Thoracic aorta (tissue), 2 donors: ENCODE data around the gene TMEM176A. TPM values are rescaled to one million over a fixed set of nuclear protein-coding genes. Genes with fewer than 3 reads are reported as not detected.

Source experiments
- ATAC-seq: fragments of 150-250 bp; one replicate; pipeline ENCODE4 v1.8.0; 2017; ENCODE audit warnings: low read depth; ENCODE audit not compliant: insufficient number of reproducible peaks, low FRiP score
- DNase-seq: peaks from one replicate; pipeline ENCODE4 v3.0.0-alpha.2; 2020; ENCODE audit warnings: low spot score
- H3K27ac ChIP-seq, 2 donors: fragments of 200-600 bp; sonication (generic); 1 replicate in 1 of 2; 2 replicates in 1 of 2; pipeline ENCODE4 v1.5.1; 2016; ENCODE audit warnings: mild to moderate bottlenecking in 2 of 2, moderate library complexity in 2 of 2
- H3K27me3 ChIP-seq: fragments of 200-600 bp; sonication (generic); replicated peaks from 2 replicates; pipeline ENCODE4 v1.6.0; 2016; ENCODE audit warnings: mild to moderate bottlenecking; ENCODE audit not compliant: insufficient read depth
- H3K36me3 ChIP-seq: fragments of 200-600 bp; sonication (generic); one replicate; pipeline ENCODE4 v1.5.1; 2016
- H3K4me1 ChIP-seq, 2 donors: fragments of 200-600 bp; sonication (generic); 1 replicate in 1 of 2; 2 replicates in 1 of 2; pipeline versions ENCODE4 v1.5.1 to v1.6.0; 2016; ENCODE audit warnings: low read depth in 2 of 2, mild to moderate bottlenecking in 1 of 2; ENCODE audit not compliant: control insufficient read depth in 1 of 2
- H3K4me3 ChIP-seq: fragments of 200-600 bp; sonication (generic); 2 replicates; pipeline ENCODE4 v1.5.1; 2016; ENCODE audit warnings: mild to moderate bottlenecking
- H3K9me3 ChIP-seq: fragments of 200-600 bp; sonication (generic); 2 replicates; pipeline ENCODE4 v1.5.1; 2016
- total RNA-seq, 2 donors: library from RNA; depleted of rRNA; stranded (reverse); fragments of >200 nt; gene quantifications; one replicate each; pipeline versions ENCODE4 v1.1.0 to v1.2.3, GENCODE V29; 2016
- TF ChIP-seq, protein P1 (sequence below): fragments of 200-600 bp; sonication (generic); IDR thresholded peaks from one replicate; pipeline ENCODE4 v1.5.1; 2019; ENCODE audit warnings: antibody characterized with exemption

The TMEM176A gene
- total RNA-seq, 2 donors from 2014 or later: 9.1 to 23.4 TPM

DNA sequence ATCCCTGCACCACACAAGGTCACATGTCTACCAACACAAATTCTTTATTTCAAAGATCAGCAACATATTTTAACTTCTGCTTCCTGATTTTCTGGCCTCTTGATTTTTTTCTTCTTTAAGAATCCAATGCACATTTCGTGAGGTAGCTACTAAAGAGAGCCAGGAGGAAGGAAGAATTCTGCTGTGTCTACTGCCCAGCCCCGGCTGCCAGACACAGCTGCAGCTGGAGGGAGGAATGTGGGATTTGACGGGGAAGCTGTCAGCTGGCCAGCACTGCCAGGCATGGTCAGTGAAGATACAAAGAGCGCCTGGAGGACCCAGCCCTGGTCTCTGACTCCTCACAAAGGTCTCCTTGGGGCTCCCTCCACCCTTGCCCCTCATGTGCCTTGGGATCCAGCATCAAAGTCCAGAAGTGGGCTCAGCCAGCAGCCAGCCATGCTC lies 44.9 kb downstream of the TMEM176A start:
- TF ChIP-seq, protein P1, sequence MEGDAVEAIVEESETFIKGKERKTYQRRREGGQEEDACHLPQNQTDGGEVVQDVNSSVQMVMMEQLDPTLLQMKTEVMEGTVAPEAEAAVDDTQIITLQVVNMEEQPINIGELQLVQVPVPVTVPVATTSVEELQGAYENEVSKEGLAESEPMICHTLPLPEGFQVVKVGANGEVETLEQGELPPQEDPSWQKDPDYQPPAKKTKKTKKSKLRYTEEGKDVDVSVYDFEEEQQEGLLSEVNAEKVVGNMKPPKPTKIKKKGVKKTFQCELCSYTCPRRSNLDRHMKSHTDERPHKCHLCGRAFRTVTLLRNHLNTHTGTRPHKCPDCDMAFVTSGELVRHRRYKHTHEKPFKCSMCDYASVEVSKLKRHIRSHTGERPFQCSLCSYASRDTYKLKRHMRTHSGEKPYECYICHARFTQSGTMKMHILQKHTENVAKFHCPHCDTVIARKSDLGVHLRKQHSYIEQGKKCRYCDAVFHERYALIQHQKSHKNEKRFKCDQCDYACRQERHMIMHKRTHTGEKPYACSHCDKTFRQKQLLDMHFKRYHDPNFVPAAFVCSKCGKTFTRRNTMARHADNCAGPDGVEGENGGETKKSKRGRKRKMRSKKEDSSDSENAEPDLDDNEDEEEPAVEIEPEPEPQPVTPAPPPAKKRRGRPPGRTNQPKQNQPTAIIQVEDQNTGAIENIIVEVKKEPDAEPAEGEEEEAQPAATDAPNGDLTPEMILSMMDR: no peak
- H3K36me3 ChIP-seq: no peaks in the 10 kb centered on the region
- no peak overlapping the region for H3K4me3 ChIP-seq
- no peak overlapping the region for H3K27ac ChIP-seq
- H3K4me1 ChIP-seq: no peaks in the 10 kb centered on the region
- no peaks in the 10 kb centered on the region for H3K27me3 ChIP-seq
- H3K9me3 ChIP-seq: no peaks in the 10 kb centered on the region
- DNase-seq: no peak
- ATAC-seq: no peak

DNA sequence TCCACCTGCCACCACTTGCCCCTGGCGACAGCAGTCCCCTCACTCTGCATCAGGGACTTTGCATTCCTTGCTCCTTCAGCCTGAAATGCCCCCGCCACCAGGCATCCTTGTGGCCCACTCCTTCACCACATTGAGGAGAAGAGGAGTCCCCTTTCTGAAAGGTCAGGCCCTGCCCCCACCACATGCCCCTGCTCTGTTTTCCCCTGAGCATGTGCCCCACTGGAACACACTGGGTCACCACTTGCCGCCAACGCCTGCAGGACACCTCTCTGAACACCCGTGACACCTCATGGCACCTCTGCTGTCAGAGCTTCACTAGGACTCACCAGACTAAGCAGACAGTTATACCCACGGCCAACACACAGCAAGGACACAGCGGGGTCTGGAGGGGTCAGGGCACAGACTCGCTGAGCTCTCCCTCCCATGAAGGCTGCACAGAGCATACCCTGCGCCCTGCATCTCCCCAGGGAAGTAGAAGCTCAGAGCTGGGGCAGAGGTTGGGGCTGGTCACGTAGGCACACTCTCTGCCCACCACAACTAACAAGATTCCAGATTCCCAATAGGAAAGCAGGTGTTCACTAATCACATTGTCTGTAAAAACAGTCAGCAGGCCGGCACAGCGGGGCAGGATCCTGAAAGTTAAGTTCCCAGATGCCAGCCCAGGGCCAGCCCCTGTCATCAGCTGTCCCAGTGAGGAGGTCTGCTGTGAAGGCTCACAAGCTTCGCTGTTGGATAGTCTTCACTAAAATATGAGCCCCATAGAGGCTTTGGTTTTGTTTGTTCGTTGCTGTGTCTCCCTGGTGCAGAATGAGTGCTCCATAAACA lies 45.9 kb downstream of the TMEM176A start:
- H3K9me3 ChIP-seq: no peaks in the 10 kb centered on the region
- H3K27ac ChIP-seq: no peak overlapping the region
- H3K4me3 ChIP-seq: no peak overlapping the region
- no peaks in the 10 kb centered on the region for H3K36me3 ChIP-seq
- H3K4me1 ChIP-seq: no peaks in the 10 kb centered on the region
- DNase-seq (no peak), ATAC-seq (no peak)
- TF ChIP-seq, protein P1: no peak
- no peaks in the 10 kb centered on the region for H3K27me3 ChIP-seq

DNA sequence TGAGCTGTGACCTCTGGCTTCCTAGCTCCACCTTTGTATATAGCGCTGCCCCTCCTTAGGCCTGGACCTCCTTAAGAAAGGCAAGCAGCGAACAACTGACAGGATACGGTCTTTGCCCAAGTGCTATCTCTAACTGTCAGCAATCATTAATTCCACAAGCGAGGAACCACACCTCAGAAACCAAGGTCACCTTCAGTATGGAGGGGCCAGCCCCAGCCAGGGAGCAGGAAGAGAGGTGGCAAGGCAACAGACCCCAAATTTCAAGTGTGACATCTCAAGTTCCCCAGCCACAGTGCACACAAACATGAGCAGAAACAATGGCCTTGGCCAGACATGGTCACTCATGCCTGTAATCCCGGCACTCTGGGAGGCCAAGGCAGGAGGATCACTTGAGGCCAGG lies 47.0 kb downstream of the TMEM176A start:
- DNase-seq: no peak
- Histone ChIP-seq H3K9me3 (no peaks in the 10 kb centered on the region), H3K4me3 (no peak overlapping the region), H3K36me3 (no peaks in the 10 kb centered on the region), H3K27me3 (no peaks in the 10 kb centered on the region), H3K4me1 (no peaks in the 10 kb centered on the region), H3K27ac (no peak overlapping the region)
- TF ChIP-seq, protein P1: no peak
- no peak for ATAC-seq

DNA sequence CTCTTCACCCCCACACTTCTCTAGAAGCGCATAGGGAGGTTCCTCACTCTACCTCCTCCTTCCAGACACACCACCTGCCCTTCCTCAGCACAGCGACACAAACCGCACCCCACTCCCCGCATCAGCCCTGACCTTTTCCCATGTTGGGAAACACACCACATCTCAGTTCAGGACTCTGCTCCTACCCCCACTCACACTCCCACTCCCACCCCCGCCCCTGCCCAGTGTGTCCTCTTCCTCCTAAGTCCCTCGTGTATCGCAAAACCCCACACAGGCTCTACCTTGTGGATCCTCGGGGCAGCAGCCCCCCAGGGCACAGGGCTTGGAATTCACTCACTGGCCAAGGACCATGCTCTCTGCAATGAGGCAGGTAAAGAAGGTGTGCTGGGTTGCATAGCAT lies 47.5 kb downstream of the TMEM176A start:
- Histone ChIP-seq H3K4me1 (no peaks in the 10 kb centered on the region), H3K27ac (no peak overlapping the region), H3K27me3 (no peaks in the 10 kb centered on the region), H3K9me3 (no peaks in the 10 kb centered on the region), H3K4me3 (no peak overlapping the region), H3K36me3 (no peaks in the 10 kb centered on the region)
- DNase-seq (no peak), ATAC-seq (no peak)
- TF ChIP-seq, protein P1: no peak

DNA sequence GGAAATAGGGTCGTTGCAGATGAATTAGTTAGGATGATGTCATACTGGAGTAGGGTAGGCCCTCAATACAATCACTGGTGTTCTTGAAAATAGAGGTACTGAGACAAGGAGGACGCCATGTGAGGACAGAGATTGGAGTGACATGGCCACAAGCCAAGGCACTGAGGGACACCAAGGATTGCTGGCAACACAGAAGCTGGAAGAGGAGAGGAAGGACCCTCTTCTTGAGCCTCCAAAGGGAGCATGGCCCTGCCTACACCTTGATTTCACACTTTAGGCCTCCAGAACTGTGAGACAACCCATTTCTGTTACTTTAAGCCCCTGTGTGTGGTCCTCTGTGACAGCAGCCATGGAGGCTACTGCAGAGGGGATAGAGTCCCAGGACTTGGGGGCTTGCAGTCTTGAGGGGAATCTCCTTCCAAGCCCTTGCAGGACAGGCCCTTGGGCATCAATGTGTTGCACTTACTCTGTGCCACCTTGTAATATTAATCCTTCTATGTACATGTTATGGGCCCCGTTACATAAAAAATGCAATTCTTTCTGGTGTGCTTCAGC lies 48.1 kb downstream of the TMEM176A start:
- Histone ChIP-seq H3K9me3 (no peaks in the 10 kb centered on the region), H3K4me3 (no peak overlapping the region), H3K27ac (no peak overlapping the region), H3K4me1 (no peaks in the 10 kb centered on the region), H3K27me3 (no peaks in the 10 kb centered on the region), H3K36me3 (no peaks in the 10 kb centered on the region)
- DNase-seq (no peak), ATAC-seq (no peak)
- TF ChIP-seq, protein P1: no peak
